AML-193 (cell line): ENCODE results near the gene MYOC.
"Not testable (repeated sequence)": the region's sequence is repeated elsewhere in the genome, so short reads cannot be mapped to it uniquely, and the experiment has no call there.

Experiments
- DNase-seq, 2 experiments: peaks; one replicate each; lab custom pipeline; 2025; lab: John Stamatoyannopoulos, UW

MYOC gene

DNA sequence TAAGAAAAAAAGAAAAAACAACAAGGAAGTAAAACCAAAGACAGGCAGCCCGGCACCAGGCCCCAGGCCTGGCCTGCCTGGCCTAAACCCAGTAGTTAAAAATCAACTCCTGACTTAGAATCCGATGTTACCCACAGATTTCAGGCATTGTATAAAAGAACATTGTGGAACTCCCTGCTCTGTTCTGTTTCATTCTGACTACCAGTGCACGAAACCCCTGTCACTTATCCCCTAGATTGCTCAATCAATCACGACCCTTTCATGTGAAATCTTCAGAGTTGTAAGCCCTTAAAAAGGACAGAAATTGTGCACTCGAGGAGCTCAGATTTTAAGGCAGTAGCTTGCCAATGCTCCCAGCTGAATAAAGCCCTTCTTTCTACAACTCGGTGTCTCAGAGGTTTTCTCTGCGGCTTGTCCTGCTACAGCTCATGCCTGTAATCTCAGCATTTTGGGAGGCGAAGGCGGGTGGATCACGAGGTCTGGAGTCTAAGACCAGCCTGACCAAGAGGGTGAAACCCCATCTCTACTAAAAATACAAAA is 46.0 kb downstream of the MYOC start:
- DNase-seq = no peak

DNA sequence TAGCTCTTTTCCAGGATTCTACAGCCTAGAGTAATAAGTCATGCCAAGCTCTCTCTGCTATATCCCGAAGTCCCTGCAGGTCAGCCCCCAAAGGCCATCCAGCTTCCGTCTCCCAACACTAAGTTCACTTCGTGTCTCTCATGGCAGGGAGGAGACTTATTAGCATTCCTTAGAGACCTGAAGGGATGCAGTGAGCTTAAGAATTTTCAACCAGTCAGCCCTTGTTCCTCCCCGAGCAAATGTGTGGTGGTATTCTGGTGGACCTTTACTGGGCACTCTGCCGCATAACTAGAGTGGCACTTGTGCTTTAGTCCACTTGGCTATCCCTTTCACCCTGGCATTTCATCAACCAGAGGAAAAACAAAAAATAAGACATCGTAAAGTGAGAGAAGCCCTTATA is 49.4 kb downstream of the MYOC start:
- not testable (repeated sequence) for DNase-seq

DNA sequence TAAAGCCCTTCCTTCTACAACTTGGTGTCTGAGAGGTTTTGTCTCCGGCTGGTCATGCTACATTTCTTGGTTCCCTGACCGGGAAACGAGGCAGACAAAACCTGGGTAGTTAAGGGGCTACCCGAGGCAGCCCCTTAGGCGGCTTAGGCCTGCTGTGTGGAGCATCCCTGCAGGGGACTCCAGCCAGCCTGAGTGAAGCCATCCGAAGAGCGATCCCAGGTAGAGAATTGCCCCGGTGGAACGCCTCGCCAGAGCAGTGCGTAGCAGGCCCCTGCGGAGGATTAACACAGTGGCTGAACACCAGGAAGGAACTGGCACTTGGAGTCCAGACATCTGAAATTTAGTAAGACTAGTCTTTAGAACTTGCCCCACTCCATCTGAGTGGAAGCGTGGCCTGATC is 51.6 kb downstream of the MYOC start:
- no peak for DNase-seq

DNA sequence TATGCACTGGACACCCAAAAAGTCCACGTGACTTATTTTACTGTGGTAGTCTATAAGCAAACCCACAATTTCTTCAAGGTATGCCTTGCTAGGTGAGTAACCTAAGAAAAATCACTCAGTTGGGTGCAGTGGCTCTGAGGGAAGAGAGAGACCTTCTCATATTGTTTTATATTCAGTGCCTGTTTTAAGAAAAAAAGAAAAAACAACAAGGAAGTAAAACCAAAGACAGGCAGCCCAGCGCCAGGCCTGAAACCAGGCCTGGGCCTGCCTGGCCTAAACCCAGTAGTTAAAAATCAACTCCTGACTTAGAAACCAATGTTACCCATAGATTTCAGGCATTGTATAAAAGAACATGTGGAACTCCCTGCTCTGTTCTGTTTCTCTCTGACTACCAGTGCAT is 52.2 kb downstream of the MYOC start:
- DNase-seq = not testable (repeated sequence)

DNA sequence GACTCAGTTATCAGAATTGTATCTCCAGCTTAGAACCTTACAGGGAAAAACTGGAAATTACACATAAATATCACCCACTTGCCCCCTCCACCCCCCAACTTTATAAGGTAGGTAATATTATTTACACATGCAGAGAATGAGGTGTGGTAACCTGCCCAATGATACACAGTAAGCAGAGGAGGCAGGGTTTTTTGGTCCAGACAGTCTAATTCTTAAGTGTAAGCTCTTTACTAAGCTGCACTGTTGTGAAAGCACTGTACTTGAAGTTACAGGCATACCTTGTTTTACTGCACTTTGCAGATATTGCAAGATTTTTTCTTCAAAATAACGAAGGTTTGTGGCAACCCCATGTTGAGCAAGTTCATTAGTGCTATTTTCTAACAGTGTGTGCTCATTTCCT is 55.3 kb downstream of the MYOC start:
- peak; percentile 6 to 17 for DNase-seq

DNA sequence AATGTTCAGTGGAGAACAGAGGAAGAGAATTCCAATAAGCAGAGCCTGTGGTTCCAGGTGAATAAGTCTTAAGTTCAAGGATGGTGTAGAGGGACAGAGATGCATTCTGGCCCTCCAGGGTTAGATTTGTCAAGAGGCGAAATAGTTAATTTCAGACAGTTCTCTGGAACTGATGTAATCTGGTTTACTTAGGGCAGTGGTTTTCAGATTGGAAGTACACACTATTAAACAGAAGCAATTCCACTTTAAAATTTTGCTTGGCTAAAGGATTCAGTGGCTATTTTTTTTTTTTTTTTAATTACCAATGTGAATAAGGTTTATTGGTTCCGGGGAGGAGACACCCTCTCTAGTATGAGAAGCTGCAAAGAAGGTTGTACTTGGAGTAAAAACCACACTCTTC is 55.8 kb downstream of the MYOC start:
- no peak for DNase-seq

DNA sequence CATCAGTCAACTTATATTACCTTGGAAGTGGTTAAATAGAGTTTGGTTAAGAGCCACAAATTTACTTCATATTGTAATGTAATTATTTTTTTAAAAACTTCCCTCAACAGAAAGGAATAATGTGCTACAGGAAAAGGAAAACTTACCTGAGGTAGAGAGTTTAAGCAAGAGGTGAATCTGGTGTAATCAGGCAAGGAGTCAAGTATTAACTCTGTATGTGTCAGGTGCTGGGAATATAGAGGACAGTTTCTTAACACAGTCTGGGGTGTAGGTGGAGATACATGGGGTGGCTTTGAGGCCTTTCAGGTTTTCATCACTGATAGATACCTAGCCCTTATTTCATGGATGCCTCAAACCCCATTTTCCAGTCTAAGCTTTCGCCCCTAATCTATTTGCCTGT is 56.4 kb downstream of the MYOC start:
- DNase-seq = no peak

DNA sequence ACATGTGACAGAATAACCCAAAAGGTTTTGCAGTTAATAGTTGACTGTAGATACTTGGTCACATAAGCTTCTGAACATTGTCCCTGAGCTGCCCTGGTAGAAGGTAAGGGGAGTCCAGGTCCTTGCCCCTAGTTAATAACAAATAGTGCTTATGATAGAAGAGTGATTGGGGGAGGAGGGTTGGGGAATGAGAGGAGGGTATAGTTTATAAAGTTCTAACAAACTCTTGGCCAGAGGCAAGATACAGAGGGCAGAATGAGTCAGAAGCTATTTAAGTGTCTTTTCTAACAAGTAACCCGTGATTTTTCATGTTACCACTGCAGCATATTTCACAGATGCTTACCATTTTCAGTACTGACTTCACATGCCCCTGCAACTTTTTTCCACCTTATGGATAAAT is 57.2 kb downstream of the MYOC start:
- DNase-seq = no peak

DNA sequence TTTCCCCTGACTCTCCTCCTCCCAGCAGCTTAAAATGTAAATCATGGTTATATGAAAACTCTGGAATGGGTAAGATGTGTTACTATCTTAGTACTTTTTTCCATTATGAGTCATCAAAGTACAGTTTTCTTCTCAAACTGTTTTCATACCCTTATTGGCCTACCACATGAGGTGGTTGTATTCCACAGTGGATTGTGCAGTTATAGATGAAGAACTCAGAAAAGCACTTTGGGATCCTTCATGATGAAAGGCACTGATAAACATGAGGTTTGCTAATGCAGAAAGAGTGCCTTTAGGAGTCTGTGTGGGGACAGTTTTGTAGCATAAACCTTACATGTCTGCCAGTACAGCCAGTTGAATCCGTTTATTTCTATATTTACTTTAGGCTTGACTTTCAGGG is 62.5 kb downstream of the MYOC start:
- DNase-seq = no peak

DNA sequence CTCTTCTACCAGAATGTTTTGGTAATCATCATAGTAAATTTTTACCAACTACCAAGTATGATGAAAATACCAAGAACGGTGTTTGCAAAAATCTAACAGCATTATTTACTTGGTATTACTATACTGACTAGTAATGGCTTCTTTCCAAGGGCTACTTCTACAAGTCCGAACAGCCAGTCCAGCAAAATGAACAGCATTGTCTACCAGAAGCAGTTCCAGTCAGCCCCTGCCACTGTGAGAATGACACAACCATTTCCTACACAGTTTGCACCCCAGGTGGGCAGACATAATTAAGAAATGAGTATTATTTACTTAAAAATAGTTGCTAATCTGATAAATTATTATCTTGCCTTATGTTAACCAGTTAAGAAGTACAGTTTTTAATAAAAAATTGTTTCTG is 64.3 kb downstream of the MYOC start:
- DNase-seq = no peak

DNA sequence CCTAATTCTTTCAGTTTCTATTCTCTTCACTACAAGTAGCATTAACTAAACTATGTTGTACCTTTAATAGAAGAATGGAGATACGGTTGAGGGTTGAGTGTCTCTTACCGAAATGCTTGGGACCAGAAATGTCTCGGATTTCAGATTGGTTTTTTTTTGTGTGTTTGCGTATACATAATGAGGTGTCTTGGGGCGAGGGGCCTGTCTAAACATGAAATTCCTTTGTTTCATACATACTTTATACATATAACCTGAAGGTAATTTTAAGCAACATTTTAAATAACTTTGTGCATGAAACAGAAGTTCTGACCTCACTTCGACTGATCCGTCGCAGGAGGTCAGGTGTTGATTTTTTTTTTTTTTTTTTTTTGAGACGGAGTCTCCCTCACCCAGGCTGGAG is 66.8 kb downstream of the MYOC start:
- no peak for DNase-seq
